ENCODE data around the gene NR6A1.

The NR6A1 gene

DNA sequence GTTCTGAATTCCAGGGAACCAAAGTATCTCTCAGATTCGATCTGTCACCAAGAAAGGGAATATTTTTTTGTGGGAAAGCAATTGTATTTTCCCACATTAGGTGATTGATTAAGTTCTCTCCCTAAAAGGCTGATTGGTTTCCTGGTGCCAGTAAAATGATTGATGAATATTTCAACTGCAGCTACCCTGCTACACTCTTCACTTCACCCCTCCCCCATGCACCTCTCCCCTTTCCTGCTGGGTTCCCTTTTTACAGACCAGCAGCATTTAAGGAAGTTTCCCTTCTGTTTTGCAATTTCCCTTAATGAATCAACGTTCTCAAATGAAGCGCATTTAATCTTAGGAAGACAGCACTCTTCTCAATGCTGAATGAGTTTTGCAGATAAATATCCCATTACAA, 13.1 kb downstream of the NR6A1 start:
- Histone ChIP-seq H3K9me3 (replicated peaks in 1 of 2; ENCODE audit: control insufficient read depth in 2 of 2, insufficient read depth in 1 of 2, low read depth in 1 of 2, low read length in 2 of 2) (no peaks in the 10 kb centered on the region), H3K27ac (replicated peaks; ENCODE audit: low read length) (peak overlapping the region; percentile 60), H3K36me3 (replicated peaks in 1 of 2; ENCODE audit: control insufficient read depth in 2 of 2, insufficient read depth in 2 of 2, low read length in 2 of 2) (no peaks in the 10 kb centered on the region), H3K27me3 (ENCODE audit: control insufficient read depth in 3 of 3, insufficient read depth in 3 of 3, low read depth in 1 of 3, low read length in 3 of 3) (no peaks in the 10 kb centered on the region), H3K14ac (ENCODE audit: low read length) (no peak overlapping the region), H2BK12ac (ENCODE audit: low read length) (no peak overlapping the region), H4K91ac (ENCODE audit: low read depth, low read length, poor library complexity) (no peak overlapping the region), H3K4me2 (ENCODE audit: insufficient read depth, low read length, poor library complexity, severe bottlenecking) (peak overlapping the region; percentile 41), H3K4me1 (ENCODE audit: control insufficient read depth in 2 of 2, insufficient read depth in 1 of 2, low read depth in 1 of 2, low read length in 2 of 2) (peaks cover 17 to 39% of the 10 kb centered on the region in 2 donors), H3K18ac (ENCODE audit: low read length) (no peak overlapping the region), H3K9ac (ENCODE audit: low read depth, low read length, poor library complexity) (no peak overlapping the region), H3K23ac (ENCODE audit: low read depth, low read length, poor library complexity) (no peak overlapping the region), H3K4ac (ENCODE audit: low read length) (no peak overlapping the region), H2BK5ac (ENCODE audit: low read length) (no peak overlapping the region), H2AFZ (ENCODE audit: low read length) (peak overlapping the region; percentile 61), H2AK5ac (ENCODE audit: low read depth, low read length) (no peak overlapping the region), H3K4me3 (ENCODE audit: low read length in 2 of 2) (peak overlapping the region in 1 of 2 donors; percentile 31), H2BK120ac (ENCODE audit: low read depth, low read length) (no peak overlapping the region), H2BK15ac (ENCODE audit: low read length) (no peak overlapping the region), H4K8ac (ENCODE audit: low read depth, low read length) (no peak overlapping the region), H3K79me1 (ENCODE audit: low read depth, low read length) (no peaks in the 10 kb centered on the region)
- DNase-seq (ENCODE audit: low spot score) = no peak
- no CpG with 5 or more reads among the region's 3 CpGs for WGBS, 2 donors (ENCODE audit: extremely low coverage in 2 of 2, insufficient read length in 2 of 2, insufficient replicate concordance in 1 of 2)

DNA sequence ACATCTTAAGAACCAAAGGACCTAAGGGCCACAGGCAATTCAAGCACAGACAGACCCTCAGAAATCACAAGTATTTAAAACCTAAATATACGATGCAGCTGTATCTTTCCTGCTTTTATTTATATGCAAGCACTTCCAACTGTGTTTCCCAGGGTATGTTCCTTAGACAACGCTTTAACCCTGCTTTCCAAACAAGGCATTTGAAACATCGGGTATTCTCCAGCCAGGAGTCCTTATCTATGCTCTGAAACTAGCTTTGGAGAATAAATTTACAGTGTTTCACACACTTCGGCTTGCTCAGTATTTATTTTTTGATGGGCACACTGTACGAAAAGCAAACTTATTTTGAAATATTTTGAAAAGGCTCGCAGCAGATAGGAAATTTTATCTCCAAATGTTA, 13.5 kb downstream of the NR6A1 start:
- Histone ChIP-seq H3K9ac (ENCODE audit: low read depth, low read length, poor library complexity) (no peak overlapping the region), H3K27ac (replicated peaks; ENCODE audit: low read length) (peak overlapping the region; percentile 60), H3K4me2 (ENCODE audit: insufficient read depth, low read length, poor library complexity, severe bottlenecking) (peak overlapping the region; percentile 41), H3K4me3 (ENCODE audit: low read length in 2 of 2) (peak overlapping the region in 1 of 2 donors; percentile 31), H2BK15ac (ENCODE audit: low read length) (no peak overlapping the region), H4K8ac (ENCODE audit: low read depth, low read length) (no peak overlapping the region), H3K79me1 (ENCODE audit: low read depth, low read length) (no peaks in the 10 kb centered on the region), H2BK12ac (ENCODE audit: low read length) (no peak overlapping the region), H3K9me3 (replicated peaks in 1 of 2; ENCODE audit: control insufficient read depth in 2 of 2, insufficient read depth in 1 of 2, low read depth in 1 of 2, low read length in 2 of 2) (no peaks in the 10 kb centered on the region), H2BK120ac (ENCODE audit: low read depth, low read length) (no peak overlapping the region), H3K27me3 (ENCODE audit: control insufficient read depth in 3 of 3, insufficient read depth in 3 of 3, low read depth in 1 of 3, low read length in 3 of 3) (no peaks in the 10 kb centered on the region), H3K23ac (ENCODE audit: low read depth, low read length, poor library complexity) (no peak overlapping the region), H4K91ac (ENCODE audit: low read depth, low read length, poor library complexity) (no peak overlapping the region), H2AK5ac (ENCODE audit: low read depth, low read length) (no peak overlapping the region), H2BK5ac (ENCODE audit: low read length) (no peak overlapping the region), H3K36me3 (replicated peaks in 1 of 2; ENCODE audit: control insufficient read depth in 2 of 2, insufficient read depth in 2 of 2, low read length in 2 of 2) (no peaks in the 10 kb centered on the region), H3K18ac (ENCODE audit: low read length) (no peak overlapping the region), H3K4ac (ENCODE audit: low read length) (no peak overlapping the region), H3K14ac (ENCODE audit: low read length) (no peak overlapping the region), H3K4me1 (ENCODE audit: control insufficient read depth in 2 of 2, insufficient read depth in 1 of 2, low read depth in 1 of 2, low read length in 2 of 2) (peaks cover 18 to 39% of the 10 kb centered on the region in 2 donors), H2AFZ (ENCODE audit: low read length) (peak overlapping the region; percentile 61)
- no peak for DNase-seq (ENCODE audit: low spot score)
- WGBS, 2 donors (ENCODE audit: extremely low coverage in 2 of 2, insufficient read length in 2 of 2, insufficient replicate concordance in 1 of 2) = no CpG with 5 or more reads among the region's 6 CpGs

DNA sequence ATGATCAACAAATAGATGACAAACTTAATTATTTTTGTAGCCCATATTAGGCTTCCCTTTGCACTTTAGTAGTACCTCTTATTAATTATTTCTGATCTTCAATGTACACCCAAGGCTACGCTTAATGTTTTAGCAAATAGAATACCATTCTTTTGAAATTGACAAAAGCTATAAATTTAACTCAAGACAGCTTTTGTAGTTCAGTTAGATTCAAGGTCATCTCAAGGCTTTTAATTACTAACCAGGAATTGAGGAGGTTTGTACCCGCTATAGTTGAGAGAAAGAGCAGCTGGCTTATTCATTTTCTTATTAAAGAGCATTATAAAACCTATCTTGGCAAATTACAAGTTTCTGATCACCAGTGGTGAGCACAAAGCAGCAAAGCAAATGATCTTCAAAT, 15.1 kb downstream of the NR6A1 start:
- H2AFZ ChIP-seq (ENCODE audit: low read length) = no peak overlapping the region
- no peak overlapping the region for H2BK5ac ChIP-seq (ENCODE audit: low read length)
- H3K9me3 ChIP-seq (replicated peaks in 1 of 2; ENCODE audit: control insufficient read depth in 2 of 2, insufficient read depth in 1 of 2, low read depth in 1 of 2, low read length in 2 of 2) = no peaks in the 10 kb centered on the region
- H3K14ac ChIP-seq (ENCODE audit: low read length) = no peak overlapping the region
- H3K27ac ChIP-seq (replicated peaks; ENCODE audit: low read length) = no peak overlapping the region
- no peak overlapping the region for H2AK5ac ChIP-seq (ENCODE audit: low read depth, low read length)
- no peak overlapping the region for H2BK15ac ChIP-seq (ENCODE audit: low read length)
- H3K36me3 ChIP-seq (replicated peaks in 1 of 2; ENCODE audit: control insufficient read depth in 2 of 2, insufficient read depth in 2 of 2, low read length in 2 of 2) = no peaks in the 10 kb centered on the region
- no peak for DNase-seq (ENCODE audit: low spot score)
- no peak overlapping the region for H3K4me2 ChIP-seq (ENCODE audit: insufficient read depth, low read length, poor library complexity, severe bottlenecking)
- no peak overlapping the region for H4K8ac ChIP-seq (ENCODE audit: low read depth, low read length)
- H3K4ac ChIP-seq (ENCODE audit: low read length) = no peak overlapping the region
- WGBS, 2 donors (ENCODE audit: extremely low coverage in 2 of 2, insufficient read length in 2 of 2, insufficient replicate concordance in 1 of 2) = no CpG with 5 or more reads among the region's 2 CpGs
- H2BK12ac ChIP-seq (ENCODE audit: low read length) = no peak overlapping the region
- H3K79me1 ChIP-seq (ENCODE audit: low read depth, low read length) = no peaks in the 10 kb centered on the region
- H3K27me3 ChIP-seq (ENCODE audit: control insufficient read depth in 3 of 3, insufficient read depth in 3 of 3, low read depth in 1 of 3, low read length in 3 of 3) = no peaks in the 10 kb centered on the region
- H3K23ac ChIP-seq (ENCODE audit: low read depth, low read length, poor library complexity) = no peak overlapping the region
- no peak overlapping the region for H2BK120ac ChIP-seq (ENCODE audit: low read depth, low read length)
- H3K9ac ChIP-seq (ENCODE audit: low read depth, low read length, poor library complexity) = no peak overlapping the region
- H4K91ac ChIP-seq (ENCODE audit: low read depth, low read length, poor library complexity) = no peak overlapping the region
- H3K4me3 ChIP-seq (ENCODE audit: low read length in 2 of 2) = no peak overlapping the region
- H3K18ac ChIP-seq (ENCODE audit: low read length) = no peak overlapping the region
- peaks cover 17 to 39% of the 10 kb centered on the region in 2 donors for H3K4me1 ChIP-seq (ENCODE audit: control insufficient read depth in 2 of 2, insufficient read depth in 1 of 2, low read depth in 1 of 2, low read length in 2 of 2)

DNA sequence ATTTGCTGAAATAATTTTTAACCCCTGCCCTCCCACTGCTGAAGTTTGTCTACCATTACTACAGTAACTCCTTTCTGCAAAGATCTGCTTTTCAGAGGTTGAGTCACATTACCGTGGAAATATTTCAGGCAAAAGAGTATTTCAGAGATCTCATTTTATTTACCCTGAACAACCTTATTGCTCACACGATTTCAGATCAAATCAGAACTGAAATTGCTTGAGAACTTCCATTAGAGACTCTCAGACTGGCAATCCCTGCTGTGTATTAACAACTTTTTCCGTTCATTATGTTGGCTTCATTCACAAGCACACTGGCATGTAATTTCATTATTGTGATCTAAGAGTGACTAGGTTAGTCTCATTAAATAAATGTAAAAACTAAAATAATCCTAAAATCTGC, 16.1 kb downstream of the NR6A1 start:
- H2BK15ac ChIP-seq (ENCODE audit: low read length) = no peak overlapping the region
- H2BK5ac ChIP-seq (ENCODE audit: low read length) = no peak overlapping the region
- peaks cover 14 to 35% of the 10 kb centered on the region in 2 donors for H3K4me1 ChIP-seq (ENCODE audit: control insufficient read depth in 2 of 2, insufficient read depth in 1 of 2, low read depth in 1 of 2, low read length in 2 of 2)
- H3K27me3 ChIP-seq (ENCODE audit: control insufficient read depth in 3 of 3, insufficient read depth in 3 of 3, low read depth in 1 of 3, low read length in 3 of 3) = no peaks in the 10 kb centered on the region
- H3K18ac ChIP-seq (ENCODE audit: low read length) = no peak overlapping the region
- H4K91ac ChIP-seq (ENCODE audit: low read depth, low read length, poor library complexity) = no peak overlapping the region
- H3K79me1 ChIP-seq (ENCODE audit: low read depth, low read length) = no peaks in the 10 kb centered on the region
- no peak overlapping the region for H3K14ac ChIP-seq (ENCODE audit: low read length)
- H2BK120ac ChIP-seq (ENCODE audit: low read depth, low read length) = no peak overlapping the region
- peaks cover 0 to 2% of the 10 kb centered on the region in 2 donors for H3K9me3 ChIP-seq (replicated peaks in 1 of 2; ENCODE audit: control insufficient read depth in 2 of 2, insufficient read depth in 1 of 2, low read depth in 1 of 2, low read length in 2 of 2)
- no peak overlapping the region for H3K4me2 ChIP-seq (ENCODE audit: insufficient read depth, low read length, poor library complexity, severe bottlenecking)
- H3K4me3 ChIP-seq (ENCODE audit: low read length in 2 of 2) = no peak overlapping the region
- DNase-seq (ENCODE audit: low spot score) = no peak
- no peaks in the 10 kb centered on the region for H3K36me3 ChIP-seq (replicated peaks in 1 of 2; ENCODE audit: control insufficient read depth in 2 of 2, insufficient read depth in 2 of 2, low read length in 2 of 2)
- H2BK12ac ChIP-seq (ENCODE audit: low read length) = no peak overlapping the region
- no peak overlapping the region for H4K8ac ChIP-seq (ENCODE audit: low read depth, low read length)
- H3K4ac ChIP-seq (ENCODE audit: low read length) = no peak overlapping the region
- H3K9ac ChIP-seq (ENCODE audit: low read depth, low read length, poor library complexity) = no peak overlapping the region
- H3K23ac ChIP-seq (ENCODE audit: low read depth, low read length, poor library complexity) = no peak overlapping the region
- H2AK5ac ChIP-seq (ENCODE audit: low read depth, low read length) = no peak overlapping the region
- no peak overlapping the region for H2AFZ ChIP-seq (ENCODE audit: low read length)
- WGBS, 2 donors (ENCODE audit: extremely low coverage in 2 of 2, insufficient read length in 2 of 2, insufficient replicate concordance in 1 of 2) = no CpG with 5 or more reads among the region's 3 CpGs
- no peak overlapping the region for H3K27ac ChIP-seq (replicated peaks; ENCODE audit: low read length)

All from neuronal stem cell (in vitro differentiated cells).